Fibroblast of peridontal ligament (primary cell): ENCODE measurements around the gene PTPRT.

ENCODE experiments used
- DNase-seq: peaks from one replicate; pipeline ENCODE4 v3.0.0-alpha.2; 2010; ENCODE audit errors: extremely low read depth

Gene PTPRT

DNA sequence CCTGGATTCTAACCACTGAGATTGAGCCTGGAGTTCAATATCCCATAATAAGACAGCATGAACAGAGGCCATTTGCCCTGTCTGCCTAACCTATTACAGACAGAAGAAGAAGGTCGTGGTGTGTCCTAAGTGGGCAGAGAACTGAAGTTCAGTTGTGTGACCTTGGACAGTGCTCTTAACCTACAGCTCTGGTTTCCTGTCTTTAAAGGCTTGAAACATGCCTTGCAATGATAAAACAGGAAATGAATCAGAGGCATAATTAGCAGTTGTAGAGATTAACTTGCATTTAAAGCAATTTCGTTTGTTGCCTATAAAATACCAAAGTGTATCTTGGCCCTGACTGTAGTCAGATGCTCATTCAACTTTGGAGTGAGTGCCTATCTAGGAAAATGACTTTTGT, 1064.3 kb downstream of the PTPRT start:
- DNase-seq = no peak

DNA sequence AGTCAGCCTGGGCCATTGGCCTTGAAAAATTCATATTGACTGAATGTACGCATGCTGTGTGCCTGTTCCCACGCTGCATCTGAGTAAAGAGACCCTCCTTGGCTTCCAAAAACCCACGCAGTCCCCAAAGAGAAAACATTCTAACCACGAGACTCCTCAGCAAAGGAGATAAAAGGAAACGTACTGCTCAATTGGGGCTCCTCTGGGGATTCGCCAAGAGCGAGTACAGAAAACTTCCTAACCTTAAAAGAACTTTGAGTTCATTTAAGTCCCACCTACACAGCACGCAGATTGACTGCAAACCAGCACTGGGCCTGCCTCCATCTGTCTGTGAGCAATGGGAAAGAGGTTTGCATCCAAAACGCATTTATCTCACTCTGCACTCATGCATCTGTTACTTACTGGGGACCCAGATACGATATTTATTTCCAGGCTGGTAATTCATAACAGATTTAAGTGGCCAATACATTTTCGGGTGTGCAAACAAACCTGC, 1065.7 kb downstream of the PTPRT start:
- no peak for DNase-seq

DNA sequence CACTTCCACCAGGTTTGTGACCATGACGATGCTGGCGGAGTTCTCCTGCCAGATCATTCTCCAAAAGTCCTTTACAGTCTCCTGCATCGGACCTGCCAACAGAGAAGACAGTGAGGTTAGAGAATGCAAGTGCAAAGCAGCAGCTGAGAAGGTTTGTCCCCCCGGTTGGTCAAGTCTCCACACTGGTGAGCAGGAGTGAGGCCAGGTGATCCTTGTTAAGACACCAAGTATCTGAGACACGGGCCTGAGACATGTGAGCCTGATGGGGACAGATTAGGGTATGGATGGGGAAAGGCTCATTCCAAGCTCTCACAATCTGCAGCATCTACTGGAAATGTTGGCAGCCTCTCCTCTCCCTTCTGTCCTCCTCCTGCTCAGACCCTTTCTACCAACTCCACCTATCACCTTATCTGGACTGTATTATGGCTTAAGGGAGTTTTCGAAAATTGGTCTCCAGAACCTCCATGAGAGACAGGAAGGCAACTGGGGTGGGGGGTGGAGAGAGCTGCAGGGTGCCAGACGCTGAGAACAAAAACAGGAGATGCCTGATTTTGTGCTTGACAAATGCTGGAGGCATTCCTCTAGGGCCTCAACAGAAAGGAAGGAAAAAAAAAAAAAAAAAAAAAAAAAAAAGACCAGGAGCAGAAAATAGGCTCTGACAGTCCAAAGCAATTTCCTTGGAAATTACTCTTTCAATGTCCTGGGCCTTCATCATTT, 1071.1 kb downstream of the PTPRT start:
- no peak for DNase-seq

- no peak for DNase-seq
Observed at GRCh38 chr20:42118001-42118400, 1071.7 kb downstream of the PTPRT start.

DNA sequence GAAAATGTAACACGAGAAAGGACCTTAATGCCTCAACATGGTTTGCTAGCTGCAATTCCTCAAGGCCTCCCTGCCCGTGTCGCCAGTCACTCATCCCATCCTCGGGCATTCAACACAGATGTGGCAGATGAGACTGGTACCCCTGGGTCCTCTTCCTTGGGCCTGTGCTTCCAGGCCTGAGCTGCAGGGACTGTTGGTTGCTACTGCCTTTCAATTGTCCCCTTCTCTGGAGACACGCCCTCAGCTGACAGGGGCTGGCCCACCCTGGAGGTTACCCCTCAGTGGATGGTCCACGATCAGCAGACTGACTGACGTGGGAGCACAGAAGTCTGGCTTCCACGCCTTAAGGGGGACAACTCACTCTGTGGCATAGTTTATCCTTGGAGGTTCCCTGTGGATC, 1076.5 kb downstream of the PTPRT start:
- DNase-seq = no peak

DNA sequence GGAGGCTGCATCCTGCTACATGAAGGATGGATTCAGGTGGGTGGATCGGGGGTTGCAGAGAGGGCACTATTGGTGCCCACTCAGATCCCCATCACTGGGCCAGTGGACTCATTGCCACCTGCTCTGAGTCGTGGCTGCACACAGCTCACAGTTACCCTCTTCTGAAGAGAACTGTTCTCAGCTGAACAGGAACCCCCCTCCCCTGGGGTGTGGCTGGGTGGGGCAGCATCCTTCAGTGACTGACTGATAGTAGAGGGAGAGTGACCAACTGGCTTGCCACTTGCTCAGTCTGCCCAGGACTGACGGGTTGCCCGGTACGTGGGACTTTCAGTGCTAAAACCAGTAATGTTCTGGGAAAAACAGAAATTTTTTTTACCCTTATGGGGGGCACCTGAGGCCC, 1077.5 kb downstream of the PTPRT start:
- DNase-seq = no peak

- DNase-seq = no peak
Observed at GRCh38 chr20:42111349-42111748, 1078.4 kb downstream of the PTPRT start.

DNA sequence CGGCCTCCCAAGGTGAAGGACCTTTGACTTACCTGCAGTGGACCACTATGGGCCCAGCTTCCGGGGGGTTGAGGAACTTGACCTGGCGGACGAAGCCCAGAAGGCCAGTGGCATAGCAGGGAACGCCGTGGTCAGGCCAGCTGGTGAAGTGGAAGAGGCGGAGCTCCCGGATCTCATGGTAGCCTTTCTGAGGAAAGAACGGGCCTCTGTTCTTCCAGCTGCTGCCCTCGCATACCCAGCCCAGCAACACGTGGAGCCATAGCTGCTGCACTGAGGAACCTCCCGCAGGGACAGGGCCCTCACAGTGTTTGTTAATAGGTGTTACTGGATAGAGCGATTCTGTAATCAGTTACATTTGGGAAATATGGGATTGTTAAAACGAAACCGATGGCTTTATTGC, 1079.4 kb downstream of the PTPRT start:
- DNase-seq = no peak

DNA sequence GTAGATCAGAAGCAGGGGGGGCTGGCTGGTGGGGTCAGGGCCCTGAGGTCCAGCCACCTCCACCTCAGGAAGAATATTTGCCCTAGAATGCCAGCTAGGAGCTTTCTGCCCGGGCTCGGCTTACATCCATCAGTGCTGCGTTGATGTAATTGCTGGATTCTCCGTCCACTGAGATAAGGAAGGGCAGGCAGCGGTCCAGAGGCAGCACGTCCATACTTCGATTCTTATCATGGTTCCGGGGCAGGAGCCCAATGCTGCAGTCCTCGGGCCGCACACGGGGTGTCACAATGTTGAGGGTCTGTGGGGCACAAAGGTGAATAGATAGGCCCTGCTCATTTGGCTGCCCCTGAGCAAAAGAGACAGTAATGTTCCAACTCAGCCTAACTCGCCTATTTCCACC, 1087.7 kb downstream of the PTPRT start:
- DNase-seq = no peak

- no peak for DNase-seq
Observed at GRCh38 chr20:42100137-42100704, 1089.5 kb downstream of the PTPRT start.

DNA sequence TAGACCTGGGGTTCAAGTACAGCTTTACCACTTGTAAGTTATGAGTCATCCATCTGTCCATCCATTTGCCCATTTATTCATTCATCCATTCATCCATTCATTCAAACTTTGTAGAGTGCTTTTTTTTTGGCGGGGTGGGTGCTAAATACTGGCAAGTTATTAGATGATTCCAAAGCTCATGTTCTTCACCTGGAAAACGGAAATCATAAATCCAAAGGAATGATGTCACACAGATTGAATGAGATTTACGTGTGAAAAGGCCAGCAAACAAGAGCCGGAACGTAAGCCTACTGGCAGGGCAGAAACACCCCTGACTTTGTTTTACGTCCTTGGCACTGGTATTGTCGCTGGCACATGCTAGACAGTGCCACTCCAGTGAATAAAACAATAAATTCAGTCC, 1090.6 kb downstream of the PTPRT start:
- no peak for DNase-seq

DNA sequence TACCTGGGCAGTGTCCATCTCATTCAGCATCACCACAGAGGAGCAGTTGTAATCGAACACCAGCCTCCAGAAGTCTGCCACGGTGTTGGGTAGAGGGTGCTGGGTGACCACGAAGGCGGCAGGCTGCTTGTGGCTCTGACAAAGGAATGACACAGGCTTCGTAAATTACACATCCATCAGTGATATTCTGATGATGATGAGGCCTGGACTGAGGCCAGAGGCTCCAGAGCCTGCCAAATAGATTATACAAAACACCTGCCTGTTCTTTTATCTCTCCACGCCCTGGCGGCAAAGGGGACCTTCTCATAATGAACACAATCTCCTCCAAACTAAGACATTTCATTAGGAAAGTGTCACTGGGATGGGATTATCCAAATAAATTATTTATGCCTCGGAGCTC, 1091.3 kb downstream of the PTPRT start:
- no peak for DNase-seq

GRCh38 chr20:42097741-42098140, 1092.0 kb downstream of the PTPRT start:
- DNase-seq = no peak

DNA sequence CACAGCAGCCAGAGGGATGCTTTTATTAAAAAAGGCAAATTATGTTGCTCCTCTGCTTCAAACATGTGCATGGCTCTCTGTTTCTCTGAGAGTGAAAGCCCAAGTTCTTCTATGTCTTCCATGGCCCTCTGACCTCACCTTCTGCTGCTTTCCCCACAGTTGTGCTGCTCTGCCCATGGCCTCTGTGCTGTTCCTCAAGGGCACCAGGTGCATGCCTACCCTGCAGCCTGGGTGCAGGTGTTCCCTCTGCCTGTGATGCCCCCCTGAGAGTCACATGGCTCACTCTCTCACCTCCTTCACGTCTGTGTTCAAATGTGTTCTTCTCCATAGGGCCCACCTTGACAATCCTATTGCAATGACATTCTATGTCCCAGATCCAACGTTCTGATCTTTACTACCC, 1094.5 kb downstream of the PTPRT start:
- no peak for DNase-seq

GRCh38 chr20:42093542-42094440, 1095.9 kb downstream of the PTPRT start:
- no peak for DNase-seq

DNA sequence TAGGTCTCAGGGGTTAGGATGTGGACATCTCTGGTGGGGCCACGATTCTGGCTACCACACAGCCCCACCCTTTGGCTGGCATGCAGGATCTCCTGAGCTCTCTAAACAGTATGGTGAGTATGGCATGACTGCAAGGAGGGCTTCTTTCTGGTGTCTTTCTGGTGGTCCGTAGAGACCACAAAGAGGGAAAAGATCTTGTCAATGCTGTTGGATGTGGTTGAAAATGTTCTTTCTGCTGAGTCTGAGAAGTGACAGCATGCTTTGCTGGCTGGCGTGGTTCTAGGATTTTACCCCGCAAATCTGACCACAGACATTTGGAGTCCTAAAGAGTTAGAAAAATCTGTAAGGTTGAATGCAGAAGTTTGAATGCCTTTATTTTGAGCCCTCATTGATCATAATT, 1096.7 kb downstream of the PTPRT start:
- DNase-seq = no peak

GRCh38 chr20:42085366-42085765, 1104.3 kb downstream of the PTPRT start:
- DNase-seq = no peak

DNA sequence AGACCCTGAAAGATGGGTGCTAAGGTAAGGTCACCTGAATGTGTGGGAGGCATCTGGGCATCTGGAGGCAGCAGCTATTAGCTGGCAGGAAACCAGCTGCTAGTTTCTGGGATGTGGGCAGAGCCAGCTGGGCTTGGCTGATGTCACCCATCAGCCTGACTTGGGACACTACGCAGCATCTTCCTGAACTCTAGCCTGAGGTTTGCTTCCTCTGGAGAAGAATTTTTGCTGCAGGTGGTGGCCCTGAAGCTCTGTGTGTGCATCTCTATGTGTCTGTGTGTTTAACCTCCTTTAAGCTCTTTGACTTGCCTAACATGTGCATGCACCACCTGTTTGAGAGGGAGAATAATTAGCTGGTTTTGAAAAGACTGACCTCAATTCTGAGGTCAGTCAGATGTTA, 1106.4 kb downstream of the PTPRT start:
- DNase-seq = no peak

DNA sequence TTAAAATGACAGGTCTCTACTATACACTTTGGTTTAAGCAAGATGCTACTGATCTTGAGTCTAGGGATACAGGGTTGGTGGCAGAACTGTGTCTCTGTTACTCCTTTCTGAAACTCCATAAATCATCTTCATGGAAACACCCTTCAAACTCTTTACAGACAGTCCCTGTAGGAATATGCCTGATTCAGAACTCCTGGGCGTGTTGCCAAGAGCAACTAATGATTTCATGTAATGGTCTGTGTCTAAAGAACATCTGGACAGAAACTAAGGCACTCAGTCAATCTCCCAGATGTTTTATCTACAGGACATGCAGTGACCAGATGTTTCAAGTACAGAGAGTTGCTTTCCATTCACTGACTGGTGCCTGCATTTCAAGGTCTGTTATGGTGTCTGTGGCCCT, 1107.1 kb downstream of the PTPRT start:
- DNase-seq = peak; percentile 0

- DNase-seq = no peak
Observed at GRCh38 chr20:42080956-42081355, 1108.8 kb downstream of the PTPRT start.

DNA sequence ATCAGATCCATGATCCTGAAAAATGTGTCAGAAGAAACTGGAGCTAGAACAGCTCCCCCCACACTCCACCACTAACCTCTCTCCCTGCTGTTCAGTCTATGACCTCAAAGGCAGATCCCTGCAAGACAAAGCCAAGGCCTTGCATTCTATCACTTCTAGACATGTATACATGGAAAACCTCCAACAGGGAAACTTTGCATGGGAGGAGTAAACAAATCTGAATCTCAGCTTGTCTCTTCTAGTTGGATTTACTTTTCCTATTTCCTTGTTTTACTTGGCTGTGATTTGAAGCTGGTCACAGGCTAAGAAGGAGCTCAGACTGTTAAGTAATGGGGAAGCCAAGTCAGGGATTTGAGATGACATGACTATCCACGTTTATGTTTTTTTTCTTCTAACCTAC, 1114.8 kb downstream of the PTPRT start:
- no peak for DNase-seq

DNA sequence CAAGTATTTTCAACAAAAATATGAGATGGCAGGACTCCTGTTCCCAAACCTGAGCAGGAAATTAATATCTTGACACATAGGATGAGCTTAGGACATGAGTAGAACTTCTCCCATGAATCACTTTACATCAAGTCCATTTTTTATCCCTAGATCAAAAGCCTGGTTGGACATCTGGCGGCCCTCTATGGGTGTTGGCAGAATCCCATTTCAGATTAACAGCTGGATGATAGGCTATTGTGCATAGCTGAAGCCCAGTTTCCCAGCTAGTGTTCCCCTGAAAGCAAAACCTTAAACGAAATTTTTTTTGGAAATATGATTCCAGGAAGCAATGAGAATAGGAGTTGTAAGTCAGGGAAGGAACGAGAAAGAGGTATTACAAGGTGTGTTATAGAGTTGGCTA, 1122.1 kb downstream of the PTPRT start:
- DNase-seq = no peak

DNA sequence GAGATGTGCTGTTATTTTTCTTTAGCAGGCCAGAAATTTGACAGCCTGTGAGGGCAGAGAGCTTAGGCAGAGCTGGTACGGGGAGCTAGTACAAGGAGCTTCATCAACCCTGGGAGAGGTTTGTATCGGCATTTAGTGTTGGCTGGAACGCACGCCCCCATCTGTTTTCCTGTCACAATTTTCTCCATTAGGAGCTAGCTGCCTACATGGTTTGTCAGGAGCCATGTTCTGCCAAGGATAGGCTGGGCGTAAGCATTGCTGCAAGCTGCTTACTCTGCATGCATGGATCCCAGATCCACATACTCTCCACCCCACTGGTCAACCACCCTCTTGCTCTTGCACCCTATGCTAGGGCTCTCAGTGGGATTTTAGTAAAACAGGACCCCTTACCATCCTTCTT, 1122.5 kb downstream of the PTPRT start:
- no peak for DNase-seq
